OCI-LY3 (cell line): ENCODE results near the gene CLDN17.

Source experiments
- H2AFZ ChIP-seq: fragments of 200-600, 300-600 bp; shearing (Covaris generic); 2 replicates; pipeline ENCODE4 v1.6.0; 2014; ENCODE audit warnings: antibody characterized with exemption, low read depth, low read length
- H3K27ac ChIP-seq: fragments of 200-600, 300-600 bp; sonication (generic); 2 replicates; pipeline ENCODE4 v1.5.1; 2014; ENCODE audit warnings: mild to moderate bottlenecking, low read length, moderate library complexity, mixed read lengths
- H3K27me3 ChIP-seq: fragments of 200-600, 300-600 bp; sonication (generic); 2 replicates; pipeline ENCODE4 v1.6.1; 2014; ENCODE audit warnings: low read depth, low read length, mixed read lengths
- H3K36me3 ChIP-seq: fragments of 200-600, 300-600 bp; sonication (generic); replicated peaks from 2 replicates; pipeline ENCODE3; 2014; ENCODE audit warnings: low read depth, low read length, mixed read lengths
- H3K4me1 ChIP-seq: fragments of 300-600, 200-600 bp; sonication (generic); 2 replicates; pipeline ENCODE4 v1.6.1; 2014; ENCODE audit warnings: low read length, mixed read lengths
- H3K4me2 ChIP-seq: fragments of 200-600, 300-600 bp; sonication (generic); 2 replicates; pipeline ENCODE4 v1.6.1; 2014; ENCODE audit warnings: low read length, mixed read lengths
- H3K4me3 ChIP-seq: fragments of 300-600, 200-600 bp; sonication (generic); 2 replicates; pipeline ENCODE4 v1.5.1; 2014; ENCODE audit warnings: antibody characterized with exemption, mild to moderate bottlenecking, low read length, moderate library complexity
- H3K79me2 ChIP-seq: fragments of 300-600, 200-600 bp; shearing (Covaris generic); 2 replicates; pipeline ENCODE4 v1.6.1; 2014; ENCODE audit warnings: mild to moderate bottlenecking, low read length, mixed read lengths
- H3K9ac ChIP-seq: fragments of 300-600, 200-600 bp; shearing (Covaris generic); 2 replicates; pipeline ENCODE4 v1.6.0; 2014; ENCODE audit warnings: mild to moderate bottlenecking, low read length, moderate library complexity
- H3K9me3 ChIP-seq: fragments of 200-600, 300-600 bp; shearing (Covaris generic); 2 replicates; pipeline ENCODE4 v1.6.1; 2014; ENCODE audit warnings: low read length, mixed read lengths; ENCODE audit not compliant: insufficient read depth
- H4K20me1 ChIP-seq: fragments of 200-600, 300-600 bp; sonication (generic); 2 replicates; pipeline ENCODE4 v1.6.1; 2016; ENCODE audit warnings: low read length, mixed read lengths; ENCODE audit not compliant: insufficient read depth
- EZH2phosphoT487 ChIP-seq: fragments of 200-600 bp; shearing (Covaris generic); IDR thresholded peaks from 2 replicates; pipeline ENCODE4 v1.6.1; 2018; ENCODE audit warnings: antibody characterized with exemption, mixed run types, low read depth
- TF ChIP-seq, protein P1 (sequence below): fragments of 200-600, 300-600 bp; sonication (generic); IDR thresholded peaks from 2 replicates; pipeline ENCODE4 v1.5.1; 2014; ENCODE audit warnings: antibody characterized with exemption, low read length, low read depth

The CLDN17 gene, protein sequence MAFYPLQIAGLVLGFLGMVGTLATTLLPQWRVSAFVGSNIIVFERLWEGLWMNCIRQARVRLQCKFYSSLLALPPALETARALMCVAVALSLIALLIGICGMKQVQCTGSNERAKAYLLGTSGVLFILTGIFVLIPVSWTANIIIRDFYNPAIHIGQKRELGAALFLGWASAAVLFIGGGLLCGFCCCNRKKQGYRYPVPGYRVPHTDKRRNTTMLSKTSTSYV

GRCh38 chr21:30166705-30167104 is at the start of gene CLDN17:
Gene CLDN17 (minus strand): TSS chr21:30166805. CDS start chr21:30166617, 188 bp downstream.
- Histone ChIP-seq H2AFZ (no peak within 1 kb of the TSS), H3K27me3 (no peaks in the 10 kb centered on the region), H3K4me3 (no peak within 1 kb of the TSS), H3K4me1 (no peaks in the 10 kb centered on the region), H3K4me2 (no peak within 1 kb of the TSS), H4K20me1 (no peaks in the 10 kb centered on the region), H3K36me3 (no peaks in the 10 kb centered on the region), H3K79me2 (no peaks in the 10 kb centered on the region), H3K9ac (no peak within 1 kb of the TSS), H3K27ac (no peak within 1 kb of the TSS), H3K9me3 (no peaks in the 10 kb centered on the region)
- no peak for TF ChIP-seq EZH2phosphoT487
- TF ChIP-seq, protein P1, sequence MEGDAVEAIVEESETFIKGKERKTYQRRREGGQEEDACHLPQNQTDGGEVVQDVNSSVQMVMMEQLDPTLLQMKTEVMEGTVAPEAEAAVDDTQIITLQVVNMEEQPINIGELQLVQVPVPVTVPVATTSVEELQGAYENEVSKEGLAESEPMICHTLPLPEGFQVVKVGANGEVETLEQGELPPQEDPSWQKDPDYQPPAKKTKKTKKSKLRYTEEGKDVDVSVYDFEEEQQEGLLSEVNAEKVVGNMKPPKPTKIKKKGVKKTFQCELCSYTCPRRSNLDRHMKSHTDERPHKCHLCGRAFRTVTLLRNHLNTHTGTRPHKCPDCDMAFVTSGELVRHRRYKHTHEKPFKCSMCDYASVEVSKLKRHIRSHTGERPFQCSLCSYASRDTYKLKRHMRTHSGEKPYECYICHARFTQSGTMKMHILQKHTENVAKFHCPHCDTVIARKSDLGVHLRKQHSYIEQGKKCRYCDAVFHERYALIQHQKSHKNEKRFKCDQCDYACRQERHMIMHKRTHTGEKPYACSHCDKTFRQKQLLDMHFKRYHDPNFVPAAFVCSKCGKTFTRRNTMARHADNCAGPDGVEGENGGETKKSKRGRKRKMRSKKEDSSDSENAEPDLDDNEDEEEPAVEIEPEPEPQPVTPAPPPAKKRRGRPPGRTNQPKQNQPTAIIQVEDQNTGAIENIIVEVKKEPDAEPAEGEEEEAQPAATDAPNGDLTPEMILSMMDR: no peak

GRCh38 chr21:30216041-30216723 is 49.6 kb upstream of the CLDN17 start, which contains the start of gene CLDN8:
Gene CLDN8 (minus strand): TSS chr21:30216097. CDS start chr21:30215925, 172 bp downstream.
- H3K4me2 ChIP-seq: no peak within 1 kb of the TSS
- no peaks in the 10 kb centered on the region for H3K79me2 ChIP-seq
- no peak for TF ChIP-seq EZH2phosphoT487
- TF ChIP-seq, protein P1: no peak
- no peak within 1 kb of the TSS for H3K4me3 ChIP-seq
- no peak within 1 kb of the TSS for H2AFZ ChIP-seq
- no peaks in the 10 kb centered on the region for H4K20me1 ChIP-seq
- no peak within 1 kb of the TSS for H3K27ac ChIP-seq
- no peaks in the 10 kb centered on the region for H3K27me3 ChIP-seq
- no peak within 1 kb of the TSS for H3K9ac ChIP-seq
- no peaks in the 10 kb centered on the region for H3K36me3 ChIP-seq
- H3K4me1 ChIP-seq: peaks cover 5% of the 10 kb centered on the region; the same call in 1 of the 2 replicates
- no peaks in the 10 kb centered on the region for H3K9me3 ChIP-seq

GRCh38 chr21:30211071-30211470 is 44.5 kb upstream of the CLDN17 start:
- no peak overlapping the region for H3K4me3 ChIP-seq
- H2AFZ ChIP-seq: no peak overlapping the region
- H3K79me2 ChIP-seq: no peaks in the 10 kb centered on the region
- no peaks in the 10 kb centered on the region for H4K20me1 ChIP-seq
- no peak for TF ChIP-seq EZH2phosphoT487
- TF ChIP-seq, protein P1: no peak
- no peaks in the 10 kb centered on the region for H3K27me3 ChIP-seq
- H3K4me1 ChIP-seq: no peaks in the 10 kb centered on the region
- no peaks in the 10 kb centered on the region for H3K36me3 ChIP-seq
- no peak overlapping the region for H3K9ac ChIP-seq
- no peak overlapping the region for H3K27ac ChIP-seq
- no peaks in the 10 kb centered on the region for H3K9me3 ChIP-seq
- H3K4me2 ChIP-seq: no peak overlapping the region

- H3K4me1 ChIP-seq: no peaks in the 10 kb centered on the region
- H3K4me2 ChIP-seq: no peak overlapping the region
- H3K4me3 ChIP-seq: no peak overlapping the region
- TF ChIP-seq EZH2phosphoT487: no peak
- TF ChIP-seq, protein P1: no peak
- no peak overlapping the region for H2AFZ ChIP-seq
- no peak overlapping the region for H3K9ac ChIP-seq
- no peaks in the 10 kb centered on the region for H3K36me3 ChIP-seq
- no peaks in the 10 kb centered on the region for H3K27me3 ChIP-seq
- no peaks in the 10 kb centered on the region for H3K9me3 ChIP-seq
- H4K20me1 ChIP-seq: no peaks in the 10 kb centered on the region
- H3K27ac ChIP-seq: no peak overlapping the region
- H3K79me2 ChIP-seq: no peaks in the 10 kb centered on the region
Measured at GRCh38 chr21:30209601-30210000, 43.0 kb upstream of the CLDN17 start.
